T-helper 1 cell treated with Interleukin-12 subunit alpha and Interleukin-12 subunit beta and Interleukin-4 antibody, amounts not matched to agents 30 μg/mL and 1 μg/mL, for 36 hours (primary cell): ENCODE measurements around the gene SLC13A3.

Source experiments
- H3K27ac Mint-ChIP-seq: one replicate; pipeline ENCODE4 v1.8.0; 2021; ENCODE audit warnings: mild to moderate bottlenecking, mixed read lengths
- H3K27me3 Mint-ChIP-seq: one replicate; pipeline ENCODE4 v1.8.0; 2021; ENCODE audit warnings: low read depth, mixed read lengths
- H3K36me3 Mint-ChIP-seq: one replicate; pipeline ENCODE4 v1.8.0; 2021; ENCODE audit warnings: low read depth, mixed read lengths
- H3K4me1 Mint-ChIP-seq: one replicate; pipeline ENCODE4 v1.8.0; 2021; ENCODE audit warnings: low read depth, mixed read lengths
- H3K4me3 Mint-ChIP-seq: one replicate; pipeline ENCODE4 v1.8.0; 2021; ENCODE audit warnings: mild to moderate bottlenecking, moderate library complexity, mixed read lengths
- H3K9me3 Mint-ChIP-seq: one replicate; pipeline ENCODE4 v1.8.0; 2021; ENCODE audit warnings: mixed read lengths

Gene SLC13A3

DNA sequence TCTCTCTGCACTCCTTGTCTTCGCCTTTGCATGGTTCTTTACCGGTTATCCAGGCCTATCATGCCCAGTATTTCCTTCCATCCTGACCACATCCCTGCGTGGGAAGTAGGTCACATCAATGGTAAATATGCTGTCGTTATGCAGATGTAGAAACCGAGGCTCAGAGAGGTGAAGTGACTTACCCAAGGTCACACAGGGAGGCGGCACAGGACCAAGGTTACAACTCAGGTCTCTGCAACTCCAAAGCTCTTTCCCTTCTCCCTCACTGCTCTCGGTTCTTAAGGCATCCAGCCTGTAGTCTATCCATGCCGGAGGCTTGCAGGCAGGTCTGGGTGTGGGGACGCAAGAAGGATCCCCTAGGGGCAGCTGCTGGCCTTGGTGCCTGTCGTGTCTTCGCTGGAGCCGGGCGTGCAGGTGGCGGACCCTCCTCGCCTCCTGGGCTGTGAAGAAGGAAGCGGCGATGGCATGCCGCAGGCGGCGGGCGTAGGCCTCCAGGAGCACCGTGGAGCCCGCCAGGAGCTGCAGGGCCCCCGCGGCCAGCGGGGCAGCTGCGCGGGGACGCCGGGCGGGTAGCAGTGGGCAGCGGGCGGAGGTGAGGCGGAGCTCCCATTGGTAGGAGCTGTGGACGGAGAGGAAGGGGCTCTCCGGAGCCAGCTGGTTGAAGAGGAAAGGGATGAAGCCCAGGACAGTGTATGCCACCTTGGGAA lies 109.9 kb downstream of the SLC13A3 start:
- H3K9me3 Mint-ChIP-seq = no peaks in the 10 kb centered on the region

GRCh38 chr20:46539113-46539512 lies 112.1 kb downstream of the SLC13A3 start:
- Mint-ChIP-seq H3K36me3 (no peaks in the 10 kb centered on the region), H3K27me3 (peaks cover 19% of the 10 kb centered on the region), H3K4me1 (peaks cover 10% of the 10 kb centered on the region), H3K4me3 (no peak overlapping the region), H3K9me3 (no peaks in the 10 kb centered on the region), H3K27ac (no peak overlapping the region)

More for the DNA sequence above, 109.9 kb downstream of the SLC13A3 start:
- H3K4me3 Mint-ChIP-seq = no peak overlapping the region
- H3K36me3 Mint-ChIP-seq = no peaks in the 10 kb centered on the region
- peaks cover 19% of the 10 kb centered on the region for H3K4me1 Mint-ChIP-seq
- H3K27ac Mint-ChIP-seq = no peak overlapping the region
- peaks cover 14% of the 10 kb centered on the region for H3K27me3 Mint-ChIP-seq

DNA sequence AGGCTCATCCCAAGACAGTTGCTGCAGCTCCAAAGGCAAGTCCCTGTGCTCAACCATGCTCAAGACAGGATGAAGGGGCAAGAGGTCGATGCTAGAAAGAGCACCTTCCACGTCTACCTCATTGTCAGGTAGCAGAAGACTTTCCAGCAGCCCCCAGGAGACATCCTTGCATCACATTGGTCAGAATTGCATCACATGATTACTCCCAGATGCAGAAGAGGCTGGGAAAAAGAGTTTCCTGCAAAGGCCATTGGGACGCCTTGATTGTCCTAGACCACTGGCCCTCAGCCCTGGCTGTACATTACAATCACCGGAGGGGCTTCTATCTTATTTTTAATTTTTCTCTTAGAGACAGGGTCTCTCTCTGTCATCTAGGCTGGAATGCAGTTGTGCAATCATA lies 120.6 kb downstream of the SLC13A3 start:
- peaks cover 28% of the 10 kb centered on the region for H3K27me3 Mint-ChIP-seq
- no peaks in the 10 kb centered on the region for H3K4me1 Mint-ChIP-seq

GRCh38 chr20:46523696-46524328 lies 127.4 kb downstream of the SLC13A3 start:
- Mint-ChIP-seq H3K4me1 (peaks cover 2% of the 10 kb centered on the region), H3K27me3 (peaks cover 18% of the 10 kb centered on the region), H3K4me3 (no peak overlapping the region), H3K9me3 (no peaks in the 10 kb centered on the region), H3K36me3 (no peaks in the 10 kb centered on the region), H3K27ac (no peak overlapping the region)

More for the DNA sequence above, 120.6 kb downstream of the SLC13A3 start:
- no peaks in the 10 kb centered on the region for H3K9me3 Mint-ChIP-seq
- no peaks in the 10 kb centered on the region for H3K36me3 Mint-ChIP-seq
- no peak overlapping the region for H3K27ac Mint-ChIP-seq
- H3K4me3 Mint-ChIP-seq = no peak overlapping the region

DNA sequence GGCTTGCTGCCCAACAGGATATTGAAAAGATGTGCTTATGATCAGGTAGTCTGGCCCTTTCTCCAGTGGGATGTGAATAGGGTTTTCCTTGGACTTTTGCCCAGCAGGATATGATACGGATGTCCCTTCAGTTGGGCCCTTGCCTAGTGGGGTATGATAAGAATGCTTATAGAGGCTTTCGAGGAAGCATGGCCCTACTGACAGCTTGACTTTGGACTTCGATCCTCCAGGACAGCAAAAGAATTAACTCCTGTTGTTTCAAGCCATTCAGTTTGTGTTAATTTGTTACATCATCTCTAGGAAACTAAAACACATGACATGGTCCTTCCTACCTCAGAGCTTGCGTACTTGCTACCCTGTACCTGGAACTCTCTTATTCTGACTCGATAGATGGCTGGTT lies 128.2 kb downstream of the SLC13A3 start:
- Mint-ChIP-seq H3K27ac (no peak overlapping the region), H3K27me3 (peaks cover 14% of the 10 kb centered on the region)

GRCh38 chr20:46520976-46521579 lies 130.2 kb downstream of the SLC13A3 start:
- H3K9me3 Mint-ChIP-seq = no peaks in the 10 kb centered on the region
- no peaks in the 10 kb centered on the region for H3K36me3 Mint-ChIP-seq
- peaks cover 5% of the 10 kb centered on the region for H3K27me3 Mint-ChIP-seq
- H3K4me1 Mint-ChIP-seq = peaks cover 2% of the 10 kb centered on the region
- no peak overlapping the region for H3K27ac Mint-ChIP-seq
- no peak overlapping the region for H3K4me3 Mint-ChIP-seq

More for the DNA sequence above, 128.2 kb downstream of the SLC13A3 start:
- no peak overlapping the region for H3K4me3 Mint-ChIP-seq
- peaks cover 2% of the 10 kb centered on the region for H3K4me1 Mint-ChIP-seq
- no peaks in the 10 kb centered on the region for H3K36me3 Mint-ChIP-seq
- H3K9me3 Mint-ChIP-seq = no peaks in the 10 kb centered on the region

- peaks cover 2% of the 10 kb centered on the region for H3K4me1 Mint-ChIP-seq
- H3K27me3 Mint-ChIP-seq = peaks cover 5% of the 10 kb centered on the region
- no peaks in the 10 kb centered on the region for H3K36me3 Mint-ChIP-seq
- no peaks in the 10 kb centered on the region for H3K9me3 Mint-ChIP-seq
- no peak overlapping the region for H3K4me3 Mint-ChIP-seq
- H3K27ac Mint-ChIP-seq = no peak overlapping the region
Measured at GRCh38 chr20:46520540-46520939, 130.7 kb downstream of the SLC13A3 start.

DNA sequence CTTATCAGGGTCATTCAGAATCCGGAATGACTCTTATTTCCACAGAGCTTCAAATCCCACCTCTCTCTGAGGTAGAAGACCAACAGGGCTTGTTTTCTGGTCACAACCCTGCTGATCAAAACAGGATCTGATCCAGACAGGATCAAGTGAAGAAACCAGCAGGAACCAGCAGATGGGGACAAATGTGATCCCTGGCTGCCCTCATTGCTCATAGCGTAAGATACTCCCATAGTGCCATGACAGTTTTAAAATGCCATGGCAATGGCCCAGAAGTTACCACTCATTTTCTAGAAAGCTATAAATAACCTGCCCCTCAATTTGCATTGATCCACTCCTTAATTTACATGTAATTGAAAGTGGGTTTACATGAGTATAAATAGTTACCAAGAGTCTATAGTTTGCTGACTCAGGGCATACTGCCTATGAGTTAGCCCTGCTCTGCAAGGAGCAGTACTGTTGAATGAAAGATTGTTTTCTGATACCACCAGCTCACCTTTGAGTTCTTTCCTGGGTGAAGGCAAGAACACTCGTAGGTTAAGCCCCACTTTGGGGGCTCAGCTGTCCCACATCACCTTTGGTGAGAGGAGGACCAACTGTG lies 131.7 kb downstream of the SLC13A3 start:
- H3K4me1 Mint-ChIP-seq = peaks cover 2% of the 10 kb centered on the region
- H3K9me3 Mint-ChIP-seq = no peaks in the 10 kb centered on the region
- no peaks in the 10 kb centered on the region for H3K36me3 Mint-ChIP-seq
- H3K27ac Mint-ChIP-seq = no peak overlapping the region
- H3K4me3 Mint-ChIP-seq = no peak overlapping the region
- peaks cover 5% of the 10 kb centered on the region for H3K27me3 Mint-ChIP-seq

- Mint-ChIP-seq H3K9me3 (peaks cover 8% of the 10 kb centered on the region), H3K4me1 (peaks cover 13% of the 10 kb centered on the region), H3K27me3 (no peaks in the 10 kb centered on the region), H3K36me3 (peaks cover 8% of the 10 kb centered on the region), H3K27ac (peak within 1 kb of the TSS; percentile 76), H3K4me3 (peak within 1 kb of the TSS; percentile 75)
Measured at GRCh38 chr20:46512943-46513844, 138.1 kb downstream of the SLC13A3 start, which contains the start of gene ZNF334. TSS of gene ZNF334 (minus strand) at chr20:46513559. CDS start at chr20:46512102, 1,457 bp downstream.

- Mint-ChIP-seq H3K36me3 (peaks cover 8% of the 10 kb centered on the region), H3K4me1 (peaks cover 14% of the 10 kb centered on the region), H3K27ac (no peak overlapping the region), H3K9me3 (peaks cover 27% of the 10 kb centered on the region), H3K4me3 (no peak overlapping the region), H3K27me3 (no peaks in the 10 kb centered on the region)
Measured at GRCh38 chr20:46509523-46509922, 141.7 kb downstream of the SLC13A3 start.
